Astrocyte (in vitro differentiated cells and primary cell): ENCODE data around the gene KRTAP3-3. TPM values are rescaled to one million over a fixed set of nuclear protein-coding genes. Genes with fewer than 3 reads are reported as not detected.

Experiments
- DNase-seq: peaks from one replicate; pipeline ENCODE4 v3.0.0-alpha.2; 2010; ENCODE audit warnings: low read depth
- FAIRE-seq: peaks from 2 replicates; lab custom pipeline; 2011; peaks lifted over from hg19 to GRCh38; lab: Jason Lieb, UNC
- H2AFZ ChIP-seq: 2 replicates; pipeline ENCODE4 v1.6.0; 2012; ENCODE audit warnings: low read depth, low read length, inconsistent platforms
- H3K27ac ChIP-seq: 2 replicates; pipeline ENCODE4 v1.5.1; 2011; ENCODE audit warnings: low read depth, low read length, inconsistent platforms
- H3K27me3 ChIP-seq: 2 replicates; pipeline ENCODE4 v1.6.0; 2011; ENCODE audit warnings: low read length, inconsistent platforms; ENCODE audit not compliant: insufficient read depth
- H3K36me3 ChIP-seq: 2 replicates; pipeline ENCODE4 v1.5.1; 2011; ENCODE audit warnings: low read length, inconsistent platforms; ENCODE audit not compliant: insufficient read depth
- H3K4me1 ChIP-seq: 2 replicates; pipeline ENCODE4 v1.5.1; 2011; ENCODE audit warnings: low read length, inconsistent platforms; ENCODE audit not compliant: insufficient read depth
- H3K4me2 ChIP-seq: 2 replicates; pipeline ENCODE4 v1.6.0; 2012; ENCODE audit warnings: low read length, inconsistent platforms
- H3K4me3 ChIP-seq: 2 replicates; pipeline ENCODE4 v1.5.1; 2011; ENCODE audit warnings: low read depth, mild to moderate bottlenecking, low read length, inconsistent platforms; ENCODE audit not compliant: insufficient read depth
- H3K79me2 ChIP-seq: 2 replicates; pipeline ENCODE4 v1.6.0; 2012; ENCODE audit warnings: mild to moderate bottlenecking, low read length, inconsistent platforms; ENCODE audit not compliant: insufficient read depth
- H3K9ac ChIP-seq: 2 replicates; pipeline ENCODE4 v1.6.0; 2012; ENCODE audit warnings: mild to moderate bottlenecking, low read length, inconsistent platforms
- H3K9me3 ChIP-seq: 2 replicates; pipeline ENCODE4 v1.5.1; 2012; ENCODE audit warnings: low read depth, mild to moderate bottlenecking, low read length, inconsistent platforms; ENCODE audit not compliant: insufficient read depth
- H4K20me1 ChIP-seq: 2 replicates; pipeline ENCODE4 v1.6.0; 2012; ENCODE audit warnings: low read length, inconsistent platforms; ENCODE audit not compliant: insufficient read depth
- H3K27ac Mint-ChIP-seq: one replicate; pipeline ENCODE4 v1.8.0; 2021; ENCODE audit warnings: mild to moderate bottlenecking, mixed read lengths; ENCODE audit not compliant: unreplicated experiment
- H3K27me3 Mint-ChIP-seq: one replicate; pipeline ENCODE4 v1.8.0; 2021; ENCODE audit warnings: low read depth, mixed read lengths; ENCODE audit not compliant: unreplicated experiment
- H3K36me3 Mint-ChIP-seq: one replicate; pipeline ENCODE4 v1.8.0; 2021; ENCODE audit warnings: low read depth, mixed read lengths; ENCODE audit not compliant: unreplicated experiment
- H3K4me1 Mint-ChIP-seq: one replicate; pipeline ENCODE4 v1.8.0; 2021; ENCODE audit warnings: low read depth, mixed read lengths; ENCODE audit not compliant: unreplicated experiment
- H3K4me3 Mint-ChIP-seq: one replicate; pipeline ENCODE4 v1.8.0; 2021; ENCODE audit warnings: mild to moderate bottlenecking, moderate library complexity, mixed read lengths; ENCODE audit not compliant: unreplicated experiment
- H3K9me3 Mint-ChIP-seq: one replicate; pipeline ENCODE4 v1.8.0; 2021; ENCODE audit warnings: mild to moderate bottlenecking, mixed read lengths; ENCODE audit not compliant: unreplicated experiment
- CTCF ChIP-seq: IDR thresholded peaks from 2 replicates; pipeline ENCODE4 v1.5.1; 2011; ENCODE audit warnings: low read depth, mild to moderate bottlenecking, inconsistent platforms, low read length, moderate library complexity; ENCODE audit not compliant: insufficient read depth
- EZH2 ChIP-seq: IDR thresholded peaks from 2 replicates; pipeline ENCODE4 v1.6.1; 2012; ENCODE audit warnings: mild to moderate bottlenecking, low read length, inconsistent platforms; ENCODE audit not compliant: insufficient read depth
- total RNA-seq: library from RNA; stranded (reverse); gene quantifications from 2 replicates; pipeline ENCODE4 v1.2.1, GENCODE V29; 2021

The KRTAP3-3 gene
- total RNA-seq, 1 donor from 2014 or later = not detected

GRCh38 chr17:40944531-40944930, 49.4 kb downstream of the KRTAP3-3 start:
- Mint-ChIP-seq H3K27me3 (no peaks in the 10 kb centered on the region), H3K4me1 (peaks cover 2% of the 10 kb centered on the region), H3K9me3 (peaks cover 3% of the 10 kb centered on the region), H3K36me3 (no peaks in the 10 kb centered on the region), H3K27ac (no peak overlapping the region), H3K4me3 (no peak overlapping the region)
- Histone ChIP-seq H2AFZ (no peak overlapping the region), H3K9me3 (no peaks in the 10 kb centered on the region), H4K20me1 (no peaks in the 10 kb centered on the region), H3K4me2 (no peak overlapping the region), H3K4me1 (no peaks in the 10 kb centered on the region), H3K36me3 (no peaks in the 10 kb centered on the region), H3K79me2 (no peaks in the 10 kb centered on the region), H3K4me3 (no peak overlapping the region), H3K27me3 (no peaks in the 10 kb centered on the region), H3K27ac (no peak overlapping the region), H3K9ac (no peak overlapping the region)
- FAIRE-seq (no peak), DNase-seq (no peak)
- TF ChIP-seq EZH2 = no peak
- TF ChIP-seq CTCF = no peak

Other genes with a start within 250 kb of the KRTAP3-3 start
- not detected in 2 replicates for gene KRT25, start 238.8 kb downstream of the KRTAP3-3 start, total RNA-seq
- not detected in 2 replicates for gene KRT26, start 222.0 kb downstream of the KRTAP3-3 start, total RNA-seq
- gene KRT27, start 211.6 kb downstream of the KRTAP3-3 start, total RNA-seq = not detected in 2 replicates
- gene KRT28, start 194.2 kb downstream of the KRTAP3-3 start, total RNA-seq = not detected in 2 replicates
- 49.7 and 50.6 TPM in 2 replicates for gene KRT10, start 171.6 kb downstream of the KRTAP3-3 start, total RNA-seq
- not detected in 2 replicates for gene KRT12, start 126.9 kb downstream of the KRTAP3-3 start, total RNA-seq
- not detected in 2 replicates for gene KRT20, start 108.9 kb downstream of the KRTAP3-3 start, total RNA-seq
- not detected in 2 replicates for gene KRT23, start 56.5 kb downstream of the KRTAP3-3 start, total RNA-seq
- gene KRT39, start 27.2 kb downstream of the KRTAP3-3 start, total RNA-seq = not detected in 2 replicates
- not detected in 2 replicates for gene KRT40, start 9.8 kb downstream of the KRTAP3-3 start, total RNA-seq
- gene KRTAP3-2, start 5.7 kb upstream of the KRTAP3-3 start, total RNA-seq = not detected in 2 replicates
- gene KRTAP3-1, start 15.0 kb upstream of the KRTAP3-3 start, total RNA-seq = not detected in 2 replicates
- not detected in 2 replicates for gene KRTAP1-5, start 33.0 kb upstream of the KRTAP3-3 start, total RNA-seq
- gene KRTAP1-4, start 36.0 kb upstream of the KRTAP3-3 start, total RNA-seq = not detected in 2 replicates
- gene KRTAP1-3, start 40.7 kb upstream of the KRTAP3-3 start, total RNA-seq = not detected in 2 replicates
- gene KRTAP1-1, start 47.3 kb upstream of the KRTAP3-3 start, total RNA-seq = not detected in 2 replicates
- not detected in 2 replicates for gene KRTAP2-1, start 53.2 kb upstream of the KRTAP3-3 start, total RNA-seq
- gene KRTAP2-2, start 61.1 kb upstream of the KRTAP3-3 start, total RNA-seq = not detected in 2 replicates
- 3.8 and 7.1 TPM in 2 replicates for gene KRTAP2-3, start 66.0 kb upstream of the KRTAP3-3 start, total RNA-seq
- gene KRTAP2-4, start 71.7 kb upstream of the KRTAP3-3 start, total RNA-seq = not detected in 2 replicates
- not detected in 2 replicates for gene KRTAP4-7, start 90.0 kb upstream of the KRTAP3-3 start, total RNA-seq
- gene KRTAP4-8, start 104.0 kb upstream of the KRTAP3-3 start, total RNA-seq = not detected in 2 replicates
- gene KRTAP4-16, start 108.0 kb upstream of the KRTAP3-3 start, total RNA-seq = not detected in 2 replicates
- not detected in 2 replicates for gene KRTAP4-9, start 111.2 kb upstream of the KRTAP3-3 start, total RNA-seq
- not detected in 2 replicates for gene KRTAP4-11, start 124.2 kb upstream of the KRTAP3-3 start, total RNA-seq
- not detected in 2 replicates for gene KRTAP4-12, start 130.0 kb upstream of the KRTAP3-3 start, total RNA-seq
- gene KRTAP4-6, start 146.4 kb upstream of the KRTAP3-3 start, total RNA-seq = not detected in 2 replicates
- not detected in 2 replicates for gene KRTAP4-5, start 155.7 kb upstream of the KRTAP3-3 start, total RNA-seq
- not detected in 2 replicates for gene KRTAP4-4, start 166.6 kb upstream of the KRTAP3-3 start, total RNA-seq
- gene KRTAP4-3, start 174.1 kb upstream of the KRTAP3-3 start, total RNA-seq = not detected in 2 replicates
- gene KRTAP4-2, start 184.1 kb upstream of the KRTAP3-3 start, total RNA-seq = not detected in 2 replicates
- not detected in 2 replicates for gene KRTAP4-1, start 190.7 kb upstream of the KRTAP3-3 start, total RNA-seq
- gene KRTAP9-1, start 195.7 kb upstream of the KRTAP3-3 start, total RNA-seq = not detected in 2 replicates
- gene KRTAP9-2, start 232.5 kb upstream of the KRTAP3-3 start, total RNA-seq = not detected in 2 replicates
- not detected in 2 replicates for gene KRTAP9-3, start 238.3 kb upstream of the KRTAP3-3 start, total RNA-seq
- not detected in 2 replicates for gene KRTAP9-8, start 243.8 kb upstream of the KRTAP3-3 start, total RNA-seq